ENCODE data around the gene LRP1B.
"Not testable (repeated sequence)": the region's sequence is repeated elsewhere in the genome, so short reads cannot be mapped to it uniquely, and the experiment has no call there.

The LRP1B gene

GRCh38 chr2:141317986-141318385 is 812.8 kb downstream of the LRP1B start:
- DNase-seq (ENCODE audit: low read depth in 2 of 2), result no peak

DNA sequence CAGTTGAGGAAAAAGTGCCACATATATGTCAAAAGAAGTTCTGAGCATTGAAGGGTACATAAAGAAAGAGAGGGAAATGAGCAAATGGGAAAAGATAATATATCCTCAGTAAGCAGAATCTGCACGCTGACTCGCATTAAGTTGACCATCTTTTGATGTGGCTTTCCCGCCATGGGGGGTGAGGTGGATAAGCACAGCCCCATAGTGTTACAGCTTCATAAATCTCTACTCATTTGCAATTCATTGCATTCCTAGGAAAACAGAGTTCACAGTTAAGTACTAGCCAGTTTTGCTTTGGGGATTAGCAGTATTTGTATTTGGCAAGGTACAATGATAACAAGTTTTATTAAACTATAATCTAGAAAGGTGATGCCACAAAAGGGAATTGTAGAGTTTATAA is 814.2 kb downstream of the LRP1B start:
- no peak for DNase-seq (ENCODE audit: low read depth in 2 of 2)

DNA sequence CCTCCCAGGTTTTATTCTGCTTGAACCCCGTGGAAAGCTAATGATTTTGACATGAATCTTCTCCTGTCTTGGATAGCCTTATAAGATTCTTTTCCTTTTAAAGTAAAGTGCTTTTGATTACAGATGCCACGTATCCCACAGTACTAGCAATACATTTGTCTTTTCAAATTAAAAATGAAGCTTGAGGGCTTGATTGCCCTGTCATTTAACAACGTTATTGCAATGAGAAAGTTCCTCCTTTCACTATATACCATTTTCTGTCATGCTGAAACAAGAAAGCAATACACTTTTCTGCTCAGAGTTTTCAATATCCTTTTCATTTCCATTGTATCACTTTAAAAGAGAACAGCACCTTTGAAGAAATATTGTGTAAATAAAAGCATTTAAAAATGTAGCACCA is 814.7 kb downstream of the LRP1B start:
- no peak for DNase-seq (ENCODE audit: low read depth in 2 of 2)

DNA sequence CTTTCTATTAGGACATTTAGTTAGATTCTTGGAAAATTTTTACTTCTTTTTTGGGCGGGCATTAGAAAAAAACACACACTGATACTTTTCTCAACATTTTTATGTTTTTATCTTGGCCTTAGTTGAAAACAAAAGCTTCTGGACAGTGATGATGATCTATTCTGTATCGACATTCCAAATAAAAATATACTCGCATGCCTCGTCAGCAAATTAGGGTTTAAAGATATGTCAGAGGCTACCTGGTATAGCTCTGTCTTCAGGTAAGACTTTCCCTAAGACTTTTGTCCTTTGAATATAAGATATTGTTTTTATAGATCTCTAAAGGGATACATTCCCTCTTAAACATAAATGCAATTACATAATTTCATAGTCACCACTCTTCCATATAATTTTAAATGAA is 816.8 kb downstream of the LRP1B start:
- DNase-seq (ENCODE audit: low read depth in 2 of 2), result no peak

GRCh38 chr2:141311430-141311829 is 819.4 kb downstream of the LRP1B start:
- DNase-seq (ENCODE audit: low read depth in 2 of 2), result no peak

- DNase-seq (ENCODE audit: low read depth in 2 of 2), result no peak
Measured at GRCh38 chr2:141306368-141306767, 824.4 kb downstream of the LRP1B start.

GRCh38 chr2:141301551-141301950 is 829.3 kb downstream of the LRP1B start:
- no peak for DNase-seq (ENCODE audit: low read depth in 2 of 2)

DNA sequence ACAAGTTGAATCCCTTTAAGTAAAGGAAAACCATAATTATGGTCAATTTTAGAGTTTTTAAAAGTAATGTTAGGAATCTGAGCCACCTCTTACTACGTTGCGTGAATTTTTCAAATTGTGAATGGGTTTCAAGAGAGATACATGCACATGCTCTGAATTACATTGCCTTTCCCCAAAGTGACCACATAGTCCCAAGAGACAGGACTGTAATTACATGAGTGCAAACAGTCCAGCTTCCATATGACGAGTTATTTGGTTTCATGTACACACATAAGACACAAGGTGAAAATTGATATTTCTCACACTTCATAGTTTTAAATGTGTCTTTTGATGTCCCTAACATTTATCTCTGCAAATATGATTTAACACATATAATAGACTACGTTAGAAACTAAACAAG is 850.8 kb downstream of the LRP1B start:
- DNase-seq (ENCODE audit: low read depth in 2 of 2), result no peak

GRCh38 chr2:141271346-141271745 is 859.5 kb downstream of the LRP1B start:
- no peak for DNase-seq (ENCODE audit: low read depth in 2 of 2)

- no peak for DNase-seq (ENCODE audit: low read depth in 2 of 2)
Measured at GRCh38 chr2:141264848-141265247, 866.0 kb downstream of the LRP1B start.

DNA sequence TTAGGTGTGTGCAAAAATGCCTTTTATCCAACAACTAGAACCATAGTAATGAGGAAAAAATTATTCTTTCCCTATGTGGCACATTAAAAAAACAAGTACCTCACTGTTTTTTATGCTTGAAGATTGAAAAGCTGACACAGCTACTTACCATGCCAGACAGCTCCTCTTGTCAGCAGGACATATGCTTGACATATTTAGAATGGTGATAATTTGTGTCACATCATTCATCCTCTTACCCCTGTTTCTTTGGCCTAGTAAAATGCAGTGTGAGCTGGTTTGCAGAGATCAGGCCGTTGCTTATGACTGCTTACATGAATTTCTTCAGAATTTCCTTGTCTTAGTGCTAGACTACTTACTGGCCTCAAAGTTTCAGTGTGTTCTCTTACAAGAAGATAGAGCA is 869.9 kb downstream of the LRP1B start:
- DNase-seq (ENCODE audit: low read depth in 2 of 2), result no peak

DNA sequence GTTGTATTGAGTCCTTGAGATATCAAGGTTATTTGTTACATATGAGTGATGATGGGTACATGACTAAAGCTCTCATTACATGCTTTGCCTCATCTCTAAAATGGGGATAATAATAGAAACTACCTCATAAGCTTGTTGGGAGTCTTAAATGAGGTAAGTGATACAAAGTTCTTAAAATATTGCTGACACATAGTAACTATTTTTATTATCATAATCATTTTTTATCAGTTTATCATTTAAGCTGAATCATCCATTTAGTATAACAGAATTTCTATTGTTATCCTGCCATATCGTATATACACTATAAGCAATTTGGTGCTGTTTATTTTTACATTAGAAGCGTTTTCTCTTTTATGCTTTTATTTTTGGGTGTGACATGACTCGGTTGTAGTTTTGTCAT is 871.1 kb downstream of the LRP1B start:
- DNase-seq (ENCODE audit: low read depth in 2 of 2), result no peak

DNA sequence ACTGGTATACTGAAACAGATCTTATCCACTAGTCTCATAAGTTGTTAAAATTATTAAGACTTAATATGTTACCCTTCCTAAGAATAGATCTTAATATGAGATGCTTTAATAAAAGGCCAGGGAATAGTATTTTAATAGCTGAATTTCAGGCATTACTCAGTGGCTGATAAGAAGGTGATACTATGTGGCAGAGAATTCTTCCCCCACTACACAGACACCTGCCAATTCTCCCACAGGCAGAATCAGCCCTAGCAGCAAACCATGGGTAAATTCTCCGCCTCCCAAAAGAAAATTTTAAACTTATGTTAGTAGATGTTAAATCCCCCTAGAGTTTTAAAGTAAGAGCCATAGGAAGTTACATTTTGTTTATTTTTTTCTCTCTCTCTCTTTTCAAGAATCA is 888.8 kb downstream of the LRP1B start:
- no peak for DNase-seq (ENCODE audit: low read depth in 2 of 2)

GRCh38 chr2:141226560-141226959 is 904.3 kb downstream of the LRP1B start:
- no peak for DNase-seq (ENCODE audit: low read depth in 2 of 2)

GRCh38 chr2:141207036-141207385 is 923.8 kb downstream of the LRP1B start:
- no peak for DNase-seq (ENCODE audit: low read depth in 2 of 2)

GRCh38 chr2:141201016-141201565 is 929.7 kb downstream of the LRP1B start:
- no peak for DNase-seq (ENCODE audit: low read depth in 2 of 2)

DNA sequence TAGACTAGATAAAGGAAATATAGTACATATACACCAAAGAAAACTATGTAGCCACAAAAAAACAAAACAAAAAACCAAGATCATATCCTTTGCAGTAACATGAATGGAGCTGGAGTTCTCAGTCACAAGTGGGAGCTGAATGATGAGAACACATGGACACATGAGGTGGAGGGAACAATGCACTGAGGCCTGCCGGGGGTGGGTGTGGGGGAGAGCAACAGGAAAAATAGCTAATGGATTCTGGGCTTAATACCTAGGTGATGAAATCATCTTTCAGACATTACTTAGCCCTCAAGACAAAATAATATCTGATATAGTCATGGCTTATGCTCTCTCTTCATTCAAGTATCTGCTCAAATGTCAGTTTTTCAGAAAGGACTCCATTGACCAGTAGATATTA is 930.6 kb downstream of the LRP1B start:
- no peak for DNase-seq (ENCODE audit: low read depth in 2 of 2)

DNA sequence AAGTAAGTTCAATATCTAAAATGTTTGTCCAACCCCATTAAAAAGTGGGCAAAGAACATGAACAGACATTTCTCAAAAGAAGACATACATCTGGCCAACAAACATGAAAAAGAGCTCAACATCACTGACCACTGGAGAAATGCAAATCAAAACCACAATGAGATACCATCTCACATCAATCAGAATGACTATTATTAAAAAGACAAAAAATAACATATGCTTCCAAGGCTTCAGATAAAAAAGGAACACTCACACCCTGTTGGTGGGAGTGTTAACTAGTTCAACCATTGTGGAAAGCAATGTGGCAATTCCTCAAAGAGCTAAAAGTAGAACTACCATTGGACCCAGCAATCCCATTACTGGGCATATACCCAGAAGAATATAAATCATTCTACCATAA is 931.1 kb downstream of the LRP1B start:
- no peak for DNase-seq (ENCODE audit: low read depth in 2 of 2)

DNA sequence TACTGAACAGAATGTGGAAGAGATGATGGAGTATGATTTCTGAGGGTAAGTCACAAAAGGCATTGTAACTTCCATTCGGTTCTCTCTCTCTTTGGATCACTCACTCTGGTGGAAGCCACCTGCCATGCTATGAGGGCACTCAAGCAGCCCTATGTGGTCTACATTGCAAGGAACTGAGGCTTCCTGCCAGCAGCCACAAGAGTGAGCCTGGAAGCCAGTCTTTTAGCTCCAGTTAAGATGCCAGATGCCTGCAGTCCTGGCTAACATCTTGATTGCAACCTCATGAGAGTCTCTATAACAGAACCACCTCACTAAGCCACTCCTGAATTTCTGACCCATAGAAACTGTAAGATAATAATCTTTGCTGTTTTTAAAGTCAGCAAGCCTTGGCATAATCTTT is 935.7 kb downstream of the LRP1B start:
- no peak for DNase-seq (ENCODE audit: low read depth in 2 of 2)

- no peak for DNase-seq (ENCODE audit: low read depth in 2 of 2)
Measured at GRCh38 chr2:141187075-141187439, 943.8 kb downstream of the LRP1B start.

DNA sequence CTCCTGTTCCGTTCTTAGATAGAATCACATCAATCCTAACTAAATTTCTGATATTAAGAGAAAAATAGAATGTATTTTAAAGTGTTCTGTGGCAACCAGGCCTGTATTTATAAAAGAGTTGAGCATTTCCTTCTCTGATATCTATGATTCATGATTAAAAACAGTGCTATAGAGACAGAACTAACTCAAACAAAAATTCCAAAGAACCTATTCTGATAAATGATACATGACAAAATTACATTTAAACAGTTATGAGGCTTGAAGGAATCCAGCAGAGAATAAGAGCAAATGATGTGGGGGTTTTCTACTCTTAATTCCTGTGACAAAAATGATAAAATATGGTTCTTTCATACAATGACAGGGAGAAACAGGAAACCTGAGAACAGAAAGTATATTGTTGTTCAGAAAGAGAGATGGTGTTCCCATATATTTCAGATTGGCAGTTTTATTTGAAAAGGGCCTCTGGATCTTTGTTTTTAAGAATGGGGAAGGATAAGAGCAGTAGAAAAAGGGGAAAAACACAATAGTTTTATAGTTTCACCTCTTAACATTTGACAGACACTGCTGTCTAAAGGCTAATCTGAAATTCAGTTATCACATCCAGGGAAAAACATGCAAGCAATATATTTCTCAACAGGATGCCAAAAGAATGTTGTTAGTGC is 944.3 kb downstream of the LRP1B start:
- DNase-seq (ENCODE audit: low read depth in 2 of 2), result no peak

DNA sequence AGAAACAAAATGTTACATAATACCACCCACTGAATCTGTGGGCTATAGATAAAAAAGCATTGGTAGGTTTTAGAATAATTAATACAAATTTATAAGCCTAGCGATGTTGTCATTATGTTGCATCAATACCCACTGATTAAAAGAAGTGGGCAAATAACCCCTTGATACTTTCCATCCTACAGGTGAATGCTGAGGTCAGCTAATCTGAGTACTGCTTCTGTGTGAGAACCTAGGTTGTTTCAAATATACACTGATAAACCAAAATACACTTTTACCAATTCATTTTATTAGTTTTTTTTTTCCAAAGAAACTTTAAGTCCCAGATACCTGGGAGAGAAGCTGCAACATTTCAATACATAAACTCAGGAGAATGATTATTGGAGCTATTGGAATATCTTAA is 948.6 kb downstream of the LRP1B start:
- DNase-seq (ENCODE audit: low read depth in 2 of 2), result no peak

DNA sequence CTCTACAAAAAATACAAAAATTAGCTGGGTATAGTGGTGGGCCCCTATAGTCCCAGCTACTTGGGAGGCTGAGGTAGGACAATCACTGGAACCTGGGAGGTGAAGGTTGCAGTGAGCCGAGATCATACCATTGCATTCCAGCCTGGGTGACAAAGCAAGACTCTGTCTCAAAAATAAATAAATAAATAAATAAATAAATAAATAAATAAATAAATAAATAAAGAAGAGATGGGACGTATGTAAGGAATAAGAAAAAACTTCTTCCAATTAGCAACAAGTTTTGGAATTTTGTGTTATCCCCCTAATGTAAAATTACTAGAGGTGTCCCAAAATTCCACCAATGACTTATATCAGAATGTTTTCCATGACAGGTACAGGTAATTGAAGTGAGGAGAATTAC is 961.7 kb downstream of the LRP1B start:
- DNase-seq (ENCODE audit: low read depth in 2 of 2), result not testable (repeated sequence)

GRCh38 chr2:141162314-141162713 is 968.5 kb downstream of the LRP1B start:
- DNase-seq (ENCODE audit: low read depth in 2 of 2), result no peak
